Measurements from ENCODE around the gene UBE2E3. TPM values are rescaled to one million over a fixed set of nuclear protein-coding genes. Genes with fewer than 3 reads are reported as not detected.

UBE2E3 gene
- total and polyA plus RNA-seq, 2 of the 4 experiments (the other 2 are of a cell fraction): 106 to 114 TPM

- H3K79me1 ChIP-seq (ENCODE audit: low read depth in 1 of 2, low read length in 2 of 2): peaks cover 21 to 49% of the 10 kb centered on the region in 2 experiments
- ChIA-PET POLR2A (ENCODE audit: unreplicated experiment) (no interaction called here), CTCF (no interaction called here)
- H2AFZ ChIP-seq (replicated peaks; ENCODE audit: low read length, poor library complexity): no peak overlapping the region
- H4K8ac ChIP-seq (ENCODE audit: low read depth in 2 of 2, low read length in 2 of 2): no peak overlapping the region
- no peak overlapping the region for H4K5ac ChIP-seq (ENCODE audit: low read depth, low read length)
- ATAC-seq (ENCODE audit: low read depth) (no peak), DNase-seq (no peak)
- TF ChIP-seq, protein P1, sequence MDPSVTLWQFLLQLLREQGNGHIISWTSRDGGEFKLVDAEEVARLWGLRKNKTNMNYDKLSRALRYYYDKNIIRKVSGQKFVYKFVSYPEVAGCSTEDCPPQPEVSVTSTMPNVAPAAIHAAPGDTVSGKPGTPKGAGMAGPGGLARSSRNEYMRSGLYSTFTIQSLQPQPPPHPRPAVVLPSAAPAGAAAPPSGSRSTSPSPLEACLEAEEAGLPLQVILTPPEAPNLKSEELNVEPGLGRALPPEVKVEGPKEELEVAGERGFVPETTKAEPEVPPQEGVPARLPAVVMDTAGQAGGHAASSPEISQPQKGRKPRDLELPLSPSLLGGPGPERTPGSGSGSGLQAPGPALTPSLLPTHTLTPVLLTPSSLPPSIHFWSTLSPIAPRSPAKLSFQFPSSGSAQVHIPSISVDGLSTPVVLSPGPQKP (IDR thresholded peaks at IDR 0.05; ENCODE audit: borderline replicate concordance, low read depth, low read length): no peak
- TF ChIP-seq CHD1 (IDR thresholded peaks at IDR 0.05; ENCODE audit: low read depth, low read length) (no peak), MAFK (IDR thresholded peaks at IDR 0.05; ENCODE audit: low read depth, low read length) (no peak), CEBPB (IDR thresholded peaks at IDR 0.05; ENCODE audit: low read depth, low read length) (no peak), RAD21 (IDR thresholded peaks at IDR 0.05; ENCODE audit: low read length) (no peak), NFE2L2 (IDR thresholded peaks at IDR 0.05; ENCODE audit: low read depth, low read length) (no peak), SMC3 (IDR thresholded peaks at IDR 0.05; ENCODE audit: low read depth, low read length) (no peak), CTCF (conservative IDR thresholded peaks at IDR 0.05; ENCODE audit: low read depth, low read length) (no peak), RFX5 (IDR thresholded peaks at IDR 0.05; ENCODE audit: low read depth, low read length) (no peak), USF2 (IDR thresholded peaks at IDR 0.05; ENCODE audit: low read depth, low read length) (no peak), MAZ (IDR thresholded peaks at IDR 0.05; ENCODE audit: borderline replicate concordance, low read depth, low read length) (no peak)
- no peaks in the 10 kb centered on the region for H4K20me1 ChIP-seq (ENCODE audit: insufficient read depth, low read length)
- H2BK20ac ChIP-seq (ENCODE audit: low read depth, low read length): no peak overlapping the region
- no peak overlapping the region for H3K4me3 ChIP-seq (ENCODE audit: insufficient read depth, low read depth, low read length)
- H3K9me3 ChIP-seq (ENCODE audit: control insufficient read depth, insufficient read depth, low read length): no peaks in the 10 kb centered on the region
- no peak overlapping the region for H2BK5ac ChIP-seq (ENCODE audit: low read depth, low read length, poor library complexity, severe bottlenecking)
- H3K36me3 ChIP-seq (ENCODE audit: control insufficient read depth, insufficient read depth, low read length): no peaks in the 10 kb centered on the region
- H3K9ac ChIP-seq (ENCODE audit: low read depth, low read length): no peak overlapping the region
- H3K56ac ChIP-seq (ENCODE audit: extremely low read depth, insufficient read depth, low read length): no peak overlapping the region
- no peaks in the 10 kb centered on the region for H3K27me3 ChIP-seq (ENCODE audit: control insufficient read depth, insufficient read depth, low read length)
- no peak overlapping the region for H2AK9ac ChIP-seq (replicated peaks; ENCODE audit: low read depth, low read length, poor library complexity)
- WGBS, 2 experiments (ENCODE audit: extremely low coverage in 2 of 2, insufficient read length in 1 of 2): no CpG with 5 or more reads among the region's 3 CpGs
- no peak overlapping the region for H3K18ac ChIP-seq (ENCODE audit: low read depth, low read length)
- no peak overlapping the region for H3K4me2 ChIP-seq (ENCODE audit: low read depth, low read length)
- no peaks in the 10 kb centered on the region for H3K9me1 ChIP-seq (ENCODE audit: insufficient read depth, low read length)
- no peak overlapping the region for H2BK15ac ChIP-seq (ENCODE audit: low read depth, low read length)
- dilution Hi-C loops (cut with HindIII; ENCODE audit: low sequenced_read_pairs, unreplicated experiment) (no loop called here), in situ Hi-C loops (cut with MboI; ENCODE audit: low sequenced_read_pairs) (no loop called here), intact Hi-C loops (cut with micrococcal nuclease) (loop anchor here (5.0 kb wide), 1 partner anchor 530 kb away; no protein-coding TSS in a partner anchor)
- no peak overlapping the region for H3K4ac ChIP-seq (ENCODE audit: low read depth, low read length)
- H2AK5ac ChIP-seq (ENCODE audit: low read depth, low read length): no peak overlapping the region
- no peak overlapping the region for H3K27ac ChIP-seq (ENCODE audit: insufficient read depth, low read length)
- H3K4me1 ChIP-seq (ENCODE audit: control insufficient read depth, insufficient read depth, low read length): no peaks in the 10 kb centered on the region; the same call in 1 of the 2 replicates
- no peak overlapping the region for H3K23ac ChIP-seq (ENCODE audit: low read depth, low read length)
- H4K91ac ChIP-seq (ENCODE audit: insufficient read depth, low read depth, low read length): no peak overlapping the region
- no TSS peak for BruUV-seq (replicated peaks)
- H2BK120ac ChIP-seq (ENCODE audit: low read depth, low read length): no peak overlapping the region
- no peak overlapping the region for H3K14ac ChIP-seq (replicated peaks; ENCODE audit: low read depth, low read length)
Observed at GRCh38 chr2:181051861-181052522, 71.6 kb downstream of the UBE2E3 start.
